ENCODE measurements around the gene RPN2. TPM values are rescaled to one million over a fixed set of nuclear protein-coding genes. Genes with fewer than 3 reads are reported as not detected.

RPN2 gene
- polyA plus RNA-seq, 1 donor from 2014 or later, result 151 TPM

- Histone ChIP-seq H3K79me2 (replicated peaks; ENCODE audit: insufficient read depth, low read length) (no peaks in the 10 kb centered on the region), H3K27me3 (ENCODE audit: insufficient read depth, low read depth, low read length) (no peaks in the 10 kb centered on the region), H3K36me3 (ENCODE audit: insufficient read depth, low read length) (no peaks in the 10 kb centered on the region), H4K20me1 (ENCODE audit: insufficient read depth) (no peaks in the 10 kb centered on the region), H3K9ac (ENCODE audit: low read length) (no peak overlapping the region), H3K9me3 (ENCODE audit: low read length) (no peaks in the 10 kb centered on the region), H3K4me2 (ENCODE audit: low read length) (no peak overlapping the region), H3K4me3 (ENCODE audit: low read length) (no peak overlapping the region), H3F3A (ENCODE audit: insufficient read depth, low read length, poor library complexity, severe bottlenecking) (no peaks in the 10 kb centered on the region), H3K27ac (ENCODE audit: low read length) (no peak overlapping the region), H3K9me2 (ENCODE audit: insufficient read depth, low read length) (no peaks in the 10 kb centered on the region), H2AFZ (ENCODE audit: low read depth, low read length) (no peak overlapping the region)
- TF ChIP-seq RAD21 (conservative IDR thresholded peaks at IDR 0.05) (no peak), MXI1 (conservative IDR thresholded peaks at IDR 0.05; ENCODE audit: poor library complexity, severe bottlenecking) (no peak), EZH2 (IDR thresholded peaks at IDR 0.05; ENCODE audit: borderline replicate concordance, insufficient read depth, low read length, poor library complexity, severe bottlenecking) (no peak), POLR2AphosphoS5 (IDR thresholded peaks at IDR 0.05) (no peak), SMC3 (conservative IDR thresholded peaks at IDR 0.05; ENCODE audit: poor library complexity) (no peak)
These were observed 78.9 kb downstream of the RPN2 start for GRCh38 chr20:37257988-37258387.

- Histone ChIP-seq H3K4me2 (ENCODE audit: low read length) (no peak overlapping the region), H3K9ac (ENCODE audit: low read length) (no peak overlapping the region), H3K36me3 (ENCODE audit: insufficient read depth, low read length) (no peaks in the 10 kb centered on the region), H2AFZ (ENCODE audit: low read depth, low read length) (no peak overlapping the region), H3K9me2 (ENCODE audit: insufficient read depth, low read length) (no peaks in the 10 kb centered on the region), H3F3A (ENCODE audit: insufficient read depth, low read length, poor library complexity, severe bottlenecking) (no peaks in the 10 kb centered on the region), H3K79me2 (replicated peaks; ENCODE audit: insufficient read depth, low read length) (no peaks in the 10 kb centered on the region), H3K9me3 (ENCODE audit: low read length) (no peaks in the 10 kb centered on the region), H4K20me1 (ENCODE audit: insufficient read depth) (no peaks in the 10 kb centered on the region), H3K27ac (ENCODE audit: low read length) (no peak overlapping the region), H3K27me3 (ENCODE audit: insufficient read depth, low read depth, low read length) (no peaks in the 10 kb centered on the region), H3K4me3 (ENCODE audit: low read length) (no peak overlapping the region)
- TF ChIP-seq REST (IDR thresholded peaks at IDR 0.05; ENCODE audit: borderline replicate concordance) (no peak), SMC3 (conservative IDR thresholded peaks at IDR 0.05; ENCODE audit: poor library complexity) (no peak), EZH2 (IDR thresholded peaks at IDR 0.05; ENCODE audit: borderline replicate concordance, insufficient read depth, low read length, poor library complexity, severe bottlenecking) (no peak), POLR2AphosphoS5 (IDR thresholded peaks at IDR 0.05) (no peak), CTCF (IDR thresholded peaks at IDR 0.05; ENCODE audit: poor library complexity, severe bottlenecking) (no peak), EP300 (conservative IDR thresholded peaks at IDR 0.05; ENCODE audit: poor library complexity, severe bottlenecking) (no peak), TAF1 (IDR thresholded peaks at IDR 0.05; ENCODE audit: low read depth) (no peak), MXI1 (conservative IDR thresholded peaks at IDR 0.05; ENCODE audit: poor library complexity, severe bottlenecking) (no peak), RAD21 (conservative IDR thresholded peaks at IDR 0.05) (no peak)
These were observed 79.9 kb downstream of the RPN2 start for GRCh38 chr20:37259031-37259430.

All from neural cell (in vitro differentiated cells).